ENCODE results near the gene MAST1. TPM values are rescaled to one million over a fixed set of nuclear protein-coding genes. Genes with fewer than 3 reads are reported as not detected.
"Not testable (repeated sequence)": the region's sequence is repeated elsewhere in the genome, so short reads cannot be mapped to it uniquely, and the experiment has no call there.

MAST1 gene
- total RNA-seq, 1 donor from 2014 or later: 0.88 TPM

- no peak for DNase-seq (ENCODE audit: low read depth)
- no peak overlapping the region for H3K4me3 ChIP-seq (ENCODE audit: low read depth, low read length)
Measured at GRCh38 chr19:12913851-12914690, 75.8 kb downstream of the MAST1 start.

GRCh38 chr19:12915860-12916259 lies 77.5 kb downstream of the MAST1 start:
- not testable (repeated sequence) for DNase-seq (ENCODE audit: low read depth); H3K4me3 ChIP-seq (ENCODE audit: low read depth, low read length); H3K27me3 ChIP-seq (ENCODE audit: control insufficient read depth, insufficient read depth, low read length); H3K36me3 ChIP-seq (ENCODE audit: control insufficient read depth, insufficient read depth, low read length)

More at GRCh38 chr19:12913851-12914690, 75.8 kb downstream of the MAST1 start:
- Histone ChIP-seq H3K36me3 (ENCODE audit: control insufficient read depth, insufficient read depth, low read length) (no peaks in the 10 kb centered on the region), H3K27me3 (ENCODE audit: control insufficient read depth, insufficient read depth, low read length) (no peaks in the 10 kb centered on the region)
- no peak for TF ChIP-seq CTCF (IDR thresholded peaks at IDR 0.05; ENCODE audit: insufficient read depth, low read length, poor library complexity, severe bottlenecking)

GRCh38 chr19:12918253-12918652 lies 79.9 kb downstream of the MAST1 start:
- TF ChIP-seq CTCF (IDR thresholded peaks at IDR 0.05; ENCODE audit: insufficient read depth, low read length, poor library complexity, severe bottlenecking): no peak
- H3K36me3 ChIP-seq (ENCODE audit: control insufficient read depth, insufficient read depth, low read length): no peaks in the 10 kb centered on the region
- H3K4me3 ChIP-seq (ENCODE audit: low read depth, low read length): no peak overlapping the region
- DNase-seq (ENCODE audit: low read depth): no peak
- no peaks in the 10 kb centered on the region for H3K27me3 ChIP-seq (ENCODE audit: control insufficient read depth, insufficient read depth, low read length)

DNA sequence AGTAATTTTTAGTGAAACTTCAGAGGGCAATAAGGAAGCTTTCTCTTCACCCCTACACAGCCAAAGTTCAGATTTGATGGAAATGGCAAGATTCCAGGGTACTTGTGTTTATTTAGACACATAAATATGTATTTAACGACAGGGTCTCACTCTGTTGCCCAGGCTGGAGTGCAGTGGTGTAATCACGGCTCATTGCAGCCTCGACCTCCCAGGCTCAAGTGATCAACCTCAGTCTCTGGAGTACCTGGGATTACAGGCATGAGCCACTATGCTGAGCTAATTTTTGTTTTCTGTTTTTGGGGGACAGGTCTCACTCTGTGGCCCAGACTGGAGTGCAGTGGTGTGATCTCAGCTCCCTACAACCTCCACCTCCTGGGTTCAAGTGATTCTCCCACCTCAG lies 82.7 kb downstream of the MAST1 start:
- no peaks in the 10 kb centered on the region for H3K27me3 ChIP-seq (ENCODE audit: control insufficient read depth, insufficient read depth, low read length)
- no peak overlapping the region for H3K4me3 ChIP-seq (ENCODE audit: low read depth, low read length)
- H3K36me3 ChIP-seq (ENCODE audit: control insufficient read depth, insufficient read depth, low read length): no peaks in the 10 kb centered on the region
- no peak for DNase-seq (ENCODE audit: low read depth)
- TF ChIP-seq CTCF (IDR thresholded peaks at IDR 0.05; ENCODE audit: insufficient read depth, low read length, poor library complexity, severe bottlenecking): no peak

DNA sequence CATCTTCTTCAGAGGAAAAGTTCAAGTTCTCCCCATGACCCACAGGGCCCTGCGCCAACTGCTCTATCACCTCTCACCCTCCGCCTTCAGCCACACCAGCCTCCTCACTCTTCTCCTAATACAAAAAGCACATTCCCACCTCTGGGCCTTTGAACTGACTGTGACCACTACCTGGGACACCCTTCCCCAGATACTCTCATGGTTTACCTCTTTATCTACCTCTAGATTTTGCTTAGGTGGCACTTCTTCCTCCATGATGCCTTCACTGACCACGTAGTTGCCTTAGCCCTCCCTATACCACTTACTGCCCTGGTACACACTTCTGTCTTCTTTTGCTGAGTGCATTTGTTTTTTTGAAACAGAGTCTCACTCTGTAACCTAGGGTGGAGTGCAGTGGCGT lies 84.6 kb downstream of the MAST1 start:
- no peak for TF ChIP-seq CTCF (IDR thresholded peaks at IDR 0.05; ENCODE audit: insufficient read depth, low read length, poor library complexity, severe bottlenecking)
- DNase-seq (ENCODE audit: low read depth): no peak
- Histone ChIP-seq H3K27me3 (ENCODE audit: control insufficient read depth, insufficient read depth, low read length) (no peaks in the 10 kb centered on the region), H3K4me3 (ENCODE audit: low read depth, low read length) (no peak overlapping the region), H3K36me3 (ENCODE audit: control insufficient read depth, insufficient read depth, low read length) (no peaks in the 10 kb centered on the region)

Other genes starting within 250 kb of the MAST1 start
- 6.0 and 6.6 TPM in 2 replicates for gene ZNF490, start 227.7 kb upstream of the MAST1 start, total RNA-seq
- 11.0 and 16.2 TPM in 2 replicates for gene ZNF791, start 227.6 kb upstream of the MAST1 start, total RNA-seq
- gene MAN2B1, start 171.8 kb upstream of the MAST1 start, total RNA-seq: 92.8 and 141 TPM in 2 replicates
- gene WDR83, start 171.7 kb upstream of the MAST1 start, total RNA-seq: 15.7 and 16.6 TPM in 2 replicates
- 109 and 127 TPM in 2 replicates for gene DHPS, start 156.6 kb upstream of the MAST1 start, total RNA-seq
- not detected in 2 replicates for gene GNG14, start 150.5 kb upstream of the MAST1 start, total RNA-seq
- gene FBXW9, start 141.9 kb upstream of the MAST1 start, total RNA-seq: 19.0 and 20.7 TPM in 2 replicates
- gene TNPO2, start 114.6 kb upstream of the MAST1 start, total RNA-seq: 27.1 and 40.2 TPM in 2 replicates
- 368 and 443 TPM in 2 replicates for gene TRIR, start 103.8 kb upstream of the MAST1 start, total RNA-seq
- 146 and 148 TPM in 2 replicates for gene GET3, start 101.0 kb upstream of the MAST1 start, total RNA-seq
- gene BEST2, start 86.7 kb upstream of the MAST1 start, total RNA-seq: not detected in 2 replicates
- gene HOOK2, start 63.0 kb upstream of the MAST1 start, total RNA-seq: 38.7 and 44.1 TPM in 2 replicates
- 395 and 431 TPM in 2 replicates for gene JUNB, start 47.0 kb upstream of the MAST1 start, total RNA-seq
- gene PRDX2, start 36.7 kb upstream of the MAST1 start, total RNA-seq: 366 and 396 TPM in 2 replicates
- gene THSD8, start 36.4 kb upstream of the MAST1 start, total RNA-seq: not detected in 2 replicates
- gene RNASEH2A, start 31.9 kb upstream of the MAST1 start, total RNA-seq: 17.0 and 24.8 TPM in 2 replicates
- 0.21 TPM in 1 of 2 replicates, not detected in the other for gene RTBDN, start 3.9 kb upstream of the MAST1 start, total RNA-seq
- gene DNASE2, start 42.9 kb downstream of the MAST1 start, total RNA-seq: 38.5 and 44.4 TPM in 2 replicates
- gene KLF1, start 48.7 kb downstream of the MAST1 start, total RNA-seq: not detected in 2 replicates
- gene GCDH, start 52.6 kb downstream of the MAST1 start, total RNA-seq: 35.2 and 43.9 TPM in 2 replicates
- gene SYCE2, start 80.8 kb downstream of the MAST1 start, total RNA-seq: 0.13 and 0.48 TPM in 2 replicates
- gene FARSA, start 95.2 kb downstream of the MAST1 start, total RNA-seq: 90.6 and 93.7 TPM in 2 replicates
- gene CALR, start 100.1 kb downstream of the MAST1 start, total RNA-seq: 936 and 958 TPM in 2 replicates
- 138 and 146 TPM in 2 replicates for gene RAD23A, start 107.3 kb downstream of the MAST1 start, total RNA-seq
- gene GADD45GIP1, start 118.7 kb downstream of the MAST1 start, total RNA-seq: 60.1 and 78.0 TPM in 2 replicates
- not detected in 2 replicates for gene DAND5, start 131.1 kb downstream of the MAST1 start, total RNA-seq
- gene NFIX, start 157.0 kb downstream of the MAST1 start, total RNA-seq: 6.7 and 9.7 TPM in 2 replicates

Data from kidney epithelial cell (primary cell).